GM21786 (cell line): ENCODE data around the gene SORCS2.

ENCODE experiments used
- ATAC-seq: cut with Tn5 transposase; IDR thresholded peaks from one replicate; pipeline ENCODE4 v1.9.1; 2021; ENCODE audit not compliant: unreplicated experiment

Gene SORCS2

GRCh38 chr4:7491915-7492314, 299.6 kb downstream of the SORCS2 start:
- ATAC-seq = no peak

DNA sequence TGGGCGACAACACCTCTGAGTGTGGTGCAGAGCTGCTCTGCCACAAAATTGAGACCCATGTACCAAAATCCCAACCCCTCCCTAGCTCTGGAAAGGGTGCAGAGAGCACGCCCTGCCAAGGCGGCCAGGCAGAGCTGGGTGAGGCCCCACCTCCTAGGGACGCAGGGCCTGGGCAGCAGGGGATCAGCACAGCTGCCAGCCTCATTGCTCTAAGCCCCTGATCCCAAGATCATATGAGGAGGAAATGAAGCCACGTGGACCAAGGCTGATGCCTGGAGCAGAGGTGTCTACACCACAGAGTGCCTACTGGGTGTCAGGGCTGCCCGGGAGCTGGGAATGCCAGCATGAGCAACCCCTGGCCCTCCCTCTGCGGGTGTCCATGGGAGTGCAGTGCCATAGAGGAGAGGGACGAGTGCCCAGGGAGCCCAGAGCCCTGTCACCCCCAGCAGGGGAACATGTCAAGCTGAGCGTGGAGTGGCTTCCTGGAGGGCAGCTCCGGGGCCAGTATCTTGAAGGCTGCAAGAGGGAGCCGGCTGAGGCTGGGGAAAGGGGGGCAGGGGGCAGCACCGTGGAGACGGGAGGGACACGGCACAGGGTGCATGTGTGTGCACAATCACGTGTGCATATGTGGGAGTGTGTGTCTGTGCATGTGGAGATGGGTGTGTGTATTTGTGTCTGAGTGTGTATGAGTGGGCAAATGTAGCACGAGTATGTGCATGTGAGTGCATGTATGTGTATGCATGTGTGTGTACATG, 306.3 kb downstream of the SORCS2 start:
- no peak for ATAC-seq

- ATAC-seq = no peak
These were observed 307.3 kb downstream of the SORCS2 start for GRCh38 chr4:7499661-7500060.

DNA sequence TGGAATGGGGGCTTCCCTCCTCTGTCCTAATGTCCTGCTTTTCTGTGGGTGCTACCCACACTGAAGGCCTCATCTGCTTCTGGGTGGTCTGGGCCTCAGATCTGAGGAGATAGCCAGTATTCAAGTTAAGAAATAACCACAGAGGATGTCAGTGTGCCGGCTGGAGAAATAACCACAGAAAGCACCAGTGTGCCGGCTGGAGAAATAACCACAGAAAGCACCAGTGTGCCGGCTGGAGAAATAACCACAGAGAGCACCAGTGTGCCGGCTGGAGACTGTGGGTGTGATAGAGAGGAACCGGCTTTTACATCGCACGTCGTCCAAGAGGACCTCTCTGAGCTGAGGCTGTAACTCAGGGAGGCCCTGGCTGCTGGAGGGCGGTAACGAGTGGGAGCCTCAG, 308.1 kb downstream of the SORCS2 start:
- ATAC-seq = no peak

- no peak for ATAC-seq
These were observed 309.0 kb downstream of the SORCS2 start for GRCh38 chr4:7501314-7501713.

- no peak for ATAC-seq
These were observed 309.5 kb downstream of the SORCS2 start for GRCh38 chr4:7501873-7502272.

DNA sequence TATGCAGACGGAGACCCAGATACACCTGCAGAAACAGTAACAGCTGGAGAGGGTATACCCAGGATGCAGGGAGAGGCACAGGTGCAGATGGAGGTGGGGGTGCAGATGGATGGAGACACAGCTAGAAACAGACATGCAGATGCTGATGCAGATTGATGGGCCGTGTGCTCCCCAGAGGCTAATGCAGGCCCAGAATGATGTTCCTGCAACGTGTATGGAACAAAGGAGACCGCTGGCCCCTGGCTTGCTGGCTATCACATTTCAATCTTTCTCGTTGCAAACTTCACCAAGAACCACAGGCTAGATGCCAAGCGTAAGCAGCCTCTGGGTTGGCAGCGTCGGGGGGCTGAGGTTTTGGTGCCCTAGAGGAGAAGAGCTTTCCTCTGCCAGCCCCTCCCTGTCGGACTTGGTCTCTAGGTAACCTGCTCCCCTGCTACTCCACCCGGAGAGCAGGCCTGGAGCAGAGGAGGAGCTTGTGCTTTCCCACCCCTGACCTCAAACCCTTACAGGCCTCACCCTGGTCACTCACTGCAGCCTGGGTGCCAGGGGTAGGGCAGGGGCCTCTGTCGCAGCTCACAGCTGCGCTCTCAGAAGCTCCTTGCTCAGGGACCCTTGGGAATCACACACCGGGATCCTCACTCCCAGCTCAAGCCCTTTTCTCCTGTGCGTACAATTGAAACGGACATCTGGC, 311.4 kb downstream of the SORCS2 start:
- ATAC-seq = no peak

- no peak for ATAC-seq
These were observed 313.0 kb downstream of the SORCS2 start for GRCh38 chr4:7505116-7505900.

GRCh38 chr4:7506119-7506518, 313.8 kb downstream of the SORCS2 start:
- ATAC-seq = no peak

- ATAC-seq = no peak
These were observed 314.2 kb downstream of the SORCS2 start for GRCh38 chr4:7506572-7506971.

DNA sequence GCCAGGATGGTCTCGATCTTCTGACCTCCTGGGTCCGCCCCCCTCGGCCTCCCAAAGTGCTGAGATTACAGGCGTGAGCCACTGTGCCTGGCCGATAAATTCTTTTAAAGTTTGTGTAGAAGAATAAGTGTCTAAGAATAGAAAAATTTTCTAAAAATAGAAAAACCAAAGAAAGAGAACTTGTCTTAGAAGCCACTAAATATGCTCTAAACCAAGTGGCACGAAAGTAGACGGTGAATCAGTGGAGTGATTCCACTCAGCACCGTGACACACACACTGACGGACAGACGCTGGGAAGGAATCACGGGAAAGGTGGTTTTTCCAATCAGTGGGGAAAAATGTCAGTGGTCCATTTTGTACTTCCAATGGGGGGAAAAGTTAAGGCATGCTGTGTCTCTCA, 315.0 kb downstream of the SORCS2 start:
- ATAC-seq = no peak

- no peak for ATAC-seq
These were observed 317.7 kb downstream of the SORCS2 start for GRCh38 chr4:7510066-7510465.

DNA sequence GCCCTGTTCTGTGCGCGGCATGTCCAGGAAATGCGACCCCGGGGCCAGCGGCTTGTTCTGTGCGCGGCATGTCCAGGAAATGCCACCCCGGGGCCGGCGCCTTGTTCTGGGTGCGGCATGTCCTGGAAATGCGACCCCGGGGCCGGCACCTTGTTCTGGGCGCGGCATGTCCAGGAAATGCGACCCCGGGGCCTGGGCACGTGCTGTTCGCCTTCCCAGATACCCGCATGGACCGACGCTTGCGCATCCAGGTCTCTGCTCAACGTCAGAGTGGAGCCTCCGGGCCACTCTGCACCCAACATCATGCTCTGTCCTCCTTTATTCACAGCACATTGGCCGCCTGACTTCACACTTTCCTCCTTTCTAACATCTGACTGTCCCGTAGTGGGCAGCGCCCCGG, 318.2 kb downstream of the SORCS2 start:
- ATAC-seq = no peak

DNA sequence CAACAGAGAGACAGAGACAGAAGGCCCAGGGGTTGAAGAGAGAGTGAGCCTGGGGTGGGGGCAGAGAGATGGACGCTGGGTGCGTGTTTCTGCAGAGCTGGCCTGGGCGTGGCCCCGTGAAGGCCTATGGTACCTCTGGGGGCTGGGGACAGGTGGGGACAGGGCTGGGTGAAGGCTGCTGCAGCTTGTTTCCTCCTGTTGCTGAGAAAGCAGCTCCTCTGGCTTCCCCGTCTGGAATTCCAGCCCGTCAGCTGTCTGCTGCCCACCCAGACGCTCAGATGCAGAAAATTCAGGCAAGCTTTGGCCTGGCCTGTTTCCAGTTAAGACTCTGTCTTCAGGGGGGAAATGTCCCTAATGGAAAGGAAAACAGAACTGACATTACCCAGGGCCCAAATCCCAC, 319.2 kb downstream of the SORCS2 start:
- no peak for ATAC-seq

- ATAC-seq = no peak
These were observed 320.1 kb downstream of the SORCS2 start for GRCh38 chr4:7512428-7512827.

GRCh38 chr4:7512946-7513345, 320.6 kb downstream of the SORCS2 start:
- no peak for ATAC-seq

- no peak for ATAC-seq
These were observed 321.3 kb downstream of the SORCS2 start for GRCh38 chr4:7513671-7514070.

DNA sequence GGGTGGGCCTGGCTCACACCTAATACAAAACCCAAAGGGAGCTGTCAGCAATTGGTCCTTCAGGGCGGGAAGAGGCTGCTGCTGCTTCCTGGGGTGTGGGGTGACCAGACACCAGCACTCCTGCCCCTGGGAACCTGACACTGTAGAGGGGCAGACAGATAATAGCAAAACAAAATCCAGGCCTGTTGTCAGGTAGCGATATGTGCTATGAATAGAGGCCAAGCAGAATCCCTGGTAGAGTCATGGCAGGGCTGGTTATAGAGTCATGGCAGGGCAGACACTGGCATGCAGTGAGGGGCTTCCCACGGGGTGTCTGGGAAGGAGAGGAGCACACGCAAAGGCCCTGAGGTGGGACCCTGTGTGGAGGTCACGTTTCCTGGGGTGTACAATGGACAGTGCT, 321.9 kb downstream of the SORCS2 start:
- ATAC-seq = no peak

DNA sequence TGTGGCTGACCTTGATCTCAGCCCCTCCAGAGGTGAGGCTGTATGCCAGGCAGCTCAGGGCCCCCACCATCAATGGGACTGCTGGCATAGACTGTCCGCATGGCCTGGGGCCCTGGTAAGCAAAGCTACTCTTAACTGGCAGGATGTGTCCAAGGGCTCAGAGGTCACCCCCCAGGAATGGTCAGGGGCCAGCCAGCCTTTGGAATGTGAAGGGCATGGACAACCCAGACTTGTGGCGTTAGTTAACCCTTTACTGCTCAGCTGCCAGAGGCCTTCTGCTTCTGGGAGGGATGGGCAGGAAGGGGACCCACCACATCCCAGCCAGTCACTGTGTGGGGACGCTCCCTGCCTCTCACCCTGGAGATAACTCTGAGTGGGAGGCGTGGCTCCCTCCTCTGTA, 322.5 kb downstream of the SORCS2 start:
- no peak for ATAC-seq

GRCh38 chr4:7515390-7515902, 323.1 kb downstream of the SORCS2 start:
- no peak for ATAC-seq

DNA sequence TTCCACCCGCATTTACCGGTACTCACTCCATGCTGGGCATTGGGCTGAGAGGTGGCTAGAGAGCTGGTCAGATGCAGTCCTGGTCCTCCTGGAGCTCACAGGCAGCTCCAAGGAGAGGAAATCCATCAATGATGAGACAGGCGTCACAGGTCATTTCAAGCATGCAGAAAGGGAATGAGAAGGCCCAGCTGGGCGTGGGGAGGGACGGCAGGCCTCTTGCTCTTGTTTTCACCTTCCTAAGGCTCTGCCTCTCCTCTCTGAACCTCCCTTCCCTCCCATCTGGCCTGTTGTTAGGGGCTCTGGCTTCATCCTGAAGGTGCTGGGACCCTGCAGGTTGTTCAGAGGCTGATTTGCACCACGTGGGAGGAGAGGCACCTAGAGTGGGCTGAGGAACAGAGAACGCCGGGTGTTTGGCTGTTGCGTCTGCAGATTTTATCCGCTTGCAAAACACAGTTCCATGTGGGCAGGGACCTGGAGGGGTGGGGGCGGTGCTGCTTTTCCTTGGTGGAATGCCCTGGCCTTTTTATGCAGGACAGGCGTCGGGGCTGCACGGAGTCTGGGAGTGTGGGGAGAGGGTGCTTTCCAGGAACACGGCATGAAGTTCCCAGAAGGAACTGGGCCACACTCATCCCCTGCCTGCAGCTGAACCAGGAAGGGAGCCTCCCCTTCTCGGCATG, 323.9 kb downstream of the SORCS2 start:
- no peak for ATAC-seq
